ENCODE data around the gene CPSF4L. TPM values are rescaled to one million over a fixed set of nuclear protein-coding genes. Genes with fewer than 3 reads are reported as not detected.

The CPSF4L gene
- total and polyA plus RNA-seq, 2 of the 13 experiments (the other 11 are each of a cell fraction or from before 2014, with no cell fraction given), result 0.73 to 1.6 TPM

DNA sequence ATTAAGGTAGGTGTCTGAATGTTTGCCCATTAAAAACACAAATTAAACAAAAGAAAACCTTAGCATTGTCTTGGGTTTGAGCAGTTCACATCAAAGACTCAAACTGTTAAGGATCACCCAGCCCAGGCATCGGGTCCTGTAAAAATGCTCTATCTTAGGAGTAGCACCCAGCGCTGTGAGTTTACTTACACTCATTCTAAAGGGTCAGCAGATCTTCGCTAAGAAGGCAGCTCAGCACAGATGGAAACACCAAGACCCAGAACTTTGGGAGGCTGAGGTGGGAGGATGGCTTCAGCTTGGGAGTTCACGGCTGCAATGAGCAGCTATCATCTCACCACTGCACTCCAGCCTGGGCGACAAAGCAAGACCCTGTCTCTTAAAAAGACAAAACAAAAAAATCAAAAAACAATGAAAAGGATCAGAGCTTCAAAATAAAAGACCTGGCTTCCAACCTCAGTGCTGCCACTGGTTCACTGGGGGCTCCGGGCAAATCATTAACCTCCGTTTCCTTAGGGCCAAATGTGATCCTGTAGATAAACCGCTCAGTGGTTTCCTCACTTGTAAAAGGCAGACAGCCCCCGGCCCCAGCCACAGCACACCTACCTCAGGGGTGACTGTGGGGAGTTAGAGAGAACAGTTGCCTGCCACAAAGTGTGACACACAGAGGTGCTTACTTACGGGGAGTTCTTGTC, 57.7 kb downstream of the CPSF4L start:
- CTCF ChIA-PET (ENCODE audit: low intra/inter-chr PET ratio, low total read pairs), result no interaction called here
- Histone ChIP-seq H3K9me3 (ENCODE audit: low read length) (no peaks in the 10 kb centered on the region), H3K27me3 (ENCODE audit: control insufficient read depth in 1 of 2, insufficient read depth in 2 of 2, low read length in 2 of 2) (no peaks in the 10 kb centered on the region), H3K4me2 (ENCODE audit: low read depth, low read length) (peak overlapping the region; percentile 67), H3K4me1 (ENCODE audit: insufficient read depth, low read length) (peaks cover 70% of the 10 kb centered on the region), H2AFZ (ENCODE audit: low read length) (no peak overlapping the region), H3K36me3 (replicated peaks in 1 of 2; ENCODE audit: control insufficient read depth in 1 of 2, insufficient read depth in 2 of 2, low read length in 2 of 2) (peaks cover 25 to 66% of the 10 kb centered on the region in 2 experiments), H3K27ac (ENCODE audit: extremely low read length, insufficient read depth, low read length) (peak overlapping the region; percentile 83), H3K9ac (ENCODE audit: insufficient read depth, low read depth, low read length) (peak overlapping the region; percentile 57), H4K20me1 (ENCODE audit: insufficient read depth, low read length) (peaks cover 3% of the 10 kb centered on the region; the same call in 1 of the 2 replicates), H3K79me2 (ENCODE audit: insufficient read depth, low read length) (peaks cover 12% of the 10 kb centered on the region), H3K4me3 (replicated peaks in 1 of 3; ENCODE audit: insufficient read depth in 1 of 3, low read depth in 2 of 3, low read length in 3 of 3) (peak overlapping the region; percentile 1 to 36 (median 2); a peak in 2 of 6 replicates)
- intact Hi-C loops (cut with micrococcal nuclease; ENCODE audit: unreplicated experiment) (loop anchor here (5.0 kb wide), 3 partner anchors 108 to 612 kb away; partner anchors contain the start of gene CDC42EP4), in situ Hi-C loops (cut with HindIII; ENCODE audit: extremely low pct_ligation_motif_present, low pct_unique_long_range_greater_than_20kb) (no loop called here)
- peak; percentile 81 for DNase-seq (ENCODE audit: low spot score)
- FAIRE-seq, result peak; percentile 34
- BruUV-seq (replicated peaks), result TSS peak; percentile 24
- POLR2A ChIA-PET, result interaction anchor here (0.7 to 4.4 kb wide), 7 partner anchors 10 to 712 kb away, joined by 3 to 47 read pairs (median 4); partner anchors contain the start of gene CDC42EP4
- ATAC-seq, result peak; percentile 54
- 27% methylated on average over 10 of the region's 10 CpGs for WGBS (ENCODE audit: low lambda C conversion rate)
- TF ChIP-seq MAZ (IDR thresholded peaks at IDR 0.05; ENCODE audit: borderline replicate concordance, low read depth, low read length) (peak; percentile 10; the same call in 1 of the 2 replicates), MAZ (CRISPR knock-in tag; IDR thresholded peaks at IDR 0.05; ENCODE audit: low read depth) (no peak), HDAC1 (CRISPR knock-in tag; IDR thresholded peaks at IDR 0.05) (peak; percentile 46), ZNF33B (CRISPR knock-in tag; IDR thresholded peaks at IDR 0.05) (0 out of 2 replicates have a peak, but pooled peaks have one; percentile 84), SMC3 (IDR thresholded peaks at IDR 0.05; ENCODE audit: low read length) (peak; percentile 6; the same call in 1 of the 2 replicates), SIX4 (CRISPR knock-in tag; IDR thresholded peaks at IDR 0.05) (0 out of 2 replicates have a peak, but pooled peaks have one; percentile 7), CREM (IDR thresholded peaks at IDR 0.05) (peak; percentile 8; the same call in 1 of the 2 replicates), CREM (CRISPR knock-in tag; IDR thresholded peaks at IDR 0.05) (no peak), TAF15 (IDR thresholded peaks at IDR 0.05; ENCODE audit: low read depth, low read length, poor library complexity, severe bottlenecking) (no peak), ZSCAN12 (CRISPR knock-in tag; IDR thresholded peaks at IDR 0.05) (0 out of 2 replicates have a peak, but pooled peaks have one; percentile 39), ZNF317 (CRISPR knock-in tag; IDR thresholded peaks at IDR 0.05) (peak; percentile 96), BRF2 (CRISPR knock-in tag; IDR thresholded peaks at IDR 0.05) (peak; percentile 56; the same call in 1 of the 2 replicates), ZNF766 (CRISPR knock-in tag; IDR thresholded peaks at IDR 0.05; ENCODE audit: borderline replicate concordance) (peak; percentile 86), HOXA3 (CRISPR knock-in tag; IDR thresholded peaks at IDR 0.05) (peak; percentile 50; the same call in 1 of the 2 replicates)
- TF ChIP-seq, protein P1, sequence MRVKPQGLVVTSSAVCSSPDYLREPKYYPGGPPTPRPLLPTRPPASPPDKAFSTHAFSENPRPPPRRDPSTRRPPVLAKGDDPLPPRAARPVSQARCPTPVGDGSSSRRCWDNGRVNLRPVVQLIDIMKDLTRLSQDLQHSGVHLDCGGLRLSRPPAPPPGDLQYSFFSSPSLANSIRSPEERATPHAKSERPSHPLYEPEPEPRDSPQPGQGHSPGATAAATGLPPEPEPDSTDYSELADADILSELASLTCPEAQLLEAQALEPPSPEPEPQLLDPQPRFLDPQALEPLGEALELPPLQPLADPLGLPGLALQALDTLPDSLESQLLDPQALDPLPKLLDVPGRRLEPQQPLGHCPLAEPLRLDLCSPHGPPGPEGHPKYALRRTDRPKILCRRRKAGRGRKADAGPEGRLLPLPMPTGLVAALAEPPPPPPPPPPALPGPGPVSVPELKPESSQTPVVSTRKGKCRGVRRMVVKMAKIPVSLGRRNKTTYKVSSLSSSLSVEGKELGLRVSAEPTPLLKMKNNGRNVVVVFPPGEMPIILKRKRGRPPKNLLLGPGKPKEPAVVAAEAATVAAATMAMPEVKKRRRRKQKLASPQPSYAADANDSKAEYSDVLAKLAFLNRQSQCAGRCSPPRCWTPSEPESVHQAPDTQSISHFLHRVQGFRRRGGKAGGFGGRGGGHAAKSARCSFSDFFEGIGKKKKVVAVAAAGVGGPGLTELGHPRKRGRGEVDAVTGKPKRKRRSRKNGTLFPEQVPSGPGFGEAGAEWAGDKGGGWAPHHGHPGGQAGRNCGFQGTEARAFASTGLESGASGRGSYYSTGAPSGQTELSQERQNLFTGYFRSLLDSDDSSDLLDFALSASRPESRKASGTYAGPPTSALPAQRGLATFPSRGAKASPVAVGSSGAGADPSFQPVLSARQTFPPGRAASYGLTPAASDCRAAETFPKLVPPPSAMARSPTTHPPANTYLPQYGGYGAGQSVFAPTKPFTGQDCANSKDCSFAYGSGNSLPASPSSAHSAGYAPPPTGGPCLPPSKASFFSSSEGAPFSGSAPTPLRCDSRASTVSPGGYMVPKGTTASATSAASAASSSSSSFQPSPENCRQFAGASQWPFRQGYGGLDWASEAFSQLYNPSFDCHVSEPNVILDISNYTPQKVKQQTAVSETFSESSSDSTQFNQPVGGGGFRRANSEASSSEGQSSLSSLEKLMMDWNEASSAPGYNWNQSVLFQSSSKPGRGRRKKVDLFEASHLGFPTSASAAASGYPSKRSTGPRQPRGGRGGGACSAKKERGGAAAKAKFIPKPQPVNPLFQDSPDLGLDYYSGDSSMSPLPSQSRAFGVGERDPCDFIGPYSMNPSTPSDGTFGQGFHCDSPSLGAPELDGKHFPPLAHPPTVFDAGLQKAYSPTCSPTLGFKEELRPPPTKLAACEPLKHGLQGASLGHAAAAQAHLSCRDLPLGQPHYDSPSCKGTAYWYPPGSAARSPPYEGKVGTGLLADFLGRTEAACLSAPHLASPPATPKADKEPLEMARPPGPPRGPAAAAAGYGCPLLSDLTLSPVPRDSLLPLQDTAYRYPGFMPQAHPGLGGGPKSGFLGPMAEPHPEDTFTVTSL (CRISPR knock-in tag; IDR thresholded peaks at IDR 0.05; ENCODE audit: borderline replicate concordance), result 0 out of 2 replicates have a peak, but pooled peaks have one; percentile 3
- TF ChIP-seq, protein P2, sequence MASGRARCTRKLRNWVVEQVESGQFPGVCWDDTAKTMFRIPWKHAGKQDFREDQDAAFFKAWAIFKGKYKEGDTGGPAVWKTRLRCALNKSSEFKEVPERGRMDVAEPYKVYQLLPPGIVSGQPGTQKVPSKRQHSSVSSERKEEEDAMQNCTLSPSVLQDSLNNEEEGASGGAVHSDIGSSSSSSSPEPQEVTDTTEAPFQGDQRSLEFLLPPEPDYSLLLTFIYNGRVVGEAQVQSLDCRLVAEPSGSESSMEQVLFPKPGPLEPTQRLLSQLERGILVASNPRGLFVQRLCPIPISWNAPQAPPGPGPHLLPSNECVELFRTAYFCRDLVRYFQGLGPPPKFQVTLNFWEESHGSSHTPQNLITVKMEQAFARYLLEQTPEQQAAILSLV (CRISPR knock-in tag; IDR thresholded peaks at IDR 0.05; ENCODE audit: borderline replicate concordance), result 0 out of 2 replicates have a peak, but pooled peaks have one; percentile 24

Data from HepG2 (cell line).